GM23338 (cell line): ENCODE data around the gene ITPRID2. TPM values are rescaled to one million over a fixed set of nuclear protein-coding genes. Genes with fewer than 3 reads are reported as not detected.

ENCODE experiments used
- ATAC-seq: fragments of 200-7000 bp; cut with Tn5 transposase; 3 replicates; pipeline ENCODE4 v1.9.1; 2020
- DNase-seq: peaks from one replicate; pipeline ENCODE4 v3.0.0-alpha.2; 2015; ENCODE audit warnings: low spot score
- H2AFZ ChIP-seq: fragments of 200-600 bp; sonication (generic); 2 replicates; pipeline ENCODE4 v1.8.0; 2016; ENCODE audit warnings: antibody characterized with exemption, mild to moderate bottlenecking, moderate library complexity
- H3F3A ChIP-seq: fragments of 200-600 bp; sonication (generic); replicated peaks from 2 replicates; pipeline ENCODE4 v1.8.0; 2017; ENCODE audit warnings: antibody characterized with exemption, mixed run types, low read depth
- H3K27ac ChIP-seq: fragments of 200-600 bp; sonication (generic); 2 replicates; pipeline ENCODE4 v1.6.1; 2016; ENCODE audit warnings: low read depth
- H3K27me3 ChIP-seq: fragments of 200-600 bp; sonication (generic); 2 replicates; pipeline ENCODE4 v1.8.0; 2016; ENCODE audit warnings: mild to moderate bottlenecking, mixed run types, moderate library complexity; ENCODE audit not compliant: insufficient read depth
- H3K36me3 ChIP-seq: fragments of 200-600 bp; sonication (generic); 2 replicates; pipeline ENCODE4 v1.8.0; 2016; ENCODE audit warnings: mild to moderate bottlenecking; ENCODE audit not compliant: insufficient read depth
- H3K4me1 ChIP-seq: fragments of 200-600 bp; sonication (generic); 2 replicates; pipeline ENCODE4 v1.8.0; 2016; ENCODE audit warnings: mild to moderate bottlenecking, moderate library complexity; ENCODE audit not compliant: insufficient read depth
- H3K4me2 ChIP-seq: fragments of 200-600 bp; sonication (generic); 2 replicates; pipeline ENCODE4 v1.7.1; 2017; ENCODE audit warnings: mixed run types
- H3K4me3 ChIP-seq: fragments of 200-600 bp; sonication (generic); 2 replicates; pipeline ENCODE4 v1.6.1; 2016; ENCODE audit warnings: mixed run types
- H3K79me2 ChIP-seq: fragments of 200-600 bp; sonication (generic); replicated peaks from 2 replicates; pipeline ENCODE4 v1.8.0; 2017; ENCODE audit warnings: mild to moderate bottlenecking; ENCODE audit not compliant: insufficient read depth
- H3K9me2 ChIP-seq: fragments of 200-600 bp; sonication (generic); 2 replicates; pipeline ENCODE4 v1.8.0; 2017; ENCODE audit not compliant: insufficient read depth
- H4K20me1 ChIP-seq: fragments of 200-600 bp; sonication (generic); replicated peaks from 2 replicates; pipeline ENCODE4 v1.8.0; 2017; ENCODE audit warnings: mild to moderate bottlenecking; ENCODE audit not compliant: insufficient read depth
- H3K27ac Mint-ChIP-seq: 2 replicates; pipeline ENCODE4 v1.8.0; 2020; ENCODE audit warnings: inconsistent platforms, mild to moderate bottlenecking, moderate library complexity, mixed read lengths
- H3K27me3 Mint-ChIP-seq: 3 replicates; pipeline ENCODE4 v1.8.0; 2022; ENCODE audit warnings: low read depth, mild to moderate bottlenecking, moderate library complexity, mixed read lengths, inconsistent platforms; ENCODE audit not compliant: insufficient read depth, poor library complexity
- H3K36me3 Mint-ChIP-seq: 3 replicates; pipeline ENCODE4 v1.8.0; 2021; ENCODE audit warnings: low read depth, mild to moderate bottlenecking, inconsistent platforms, moderate library complexity, mixed read lengths
- H3K4me1 Mint-ChIP-seq: 3 replicates; pipeline ENCODE4 v1.8.0; 2020; ENCODE audit warnings: mild to moderate bottlenecking, inconsistent platforms, mixed read lengths
- H3K4me3 Mint-ChIP-seq: 3 replicates; pipeline ENCODE4 v1.8.0; 2021; ENCODE audit warnings: moderate library complexity, mild to moderate bottlenecking, inconsistent platforms, mixed read lengths
- H3K9me3 Mint-ChIP-seq: 3 replicates; pipeline ENCODE4 v1.8.0; 2020; ENCODE audit warnings: moderate library complexity, mild to moderate bottlenecking, inconsistent platforms, mixed read lengths
- EZH2phosphoT487 ChIP-seq: fragments of 200-600 bp; sonication (generic); IDR thresholded peaks from one replicate; pipeline ENCODE4 v1.8.1; 2018; ENCODE audit warnings: antibody characterized with exemption; ENCODE audit not compliant: unreplicated experiment
- NANOG ChIP-seq: IDR thresholded peaks from 2 replicates; pipeline ENCODE4 v1.6.1; 2016; ENCODE audit warnings: antibody characterized with exemption, borderline replicate concordance
- REST ChIP-seq: IDR thresholded peaks from one replicate; pipeline ENCODE4 v1.6.1; 2018; ENCODE audit warnings: antibody characterized with exemption; ENCODE audit not compliant: unreplicated experiment
- ZNF331 ChIP-seq: fragments of 250-450 bp; sonication (Bioruptor Pico); IDR thresholded peaks from 2 replicates; pipeline ENCODE4 v1.5.0; 2020; ENCODE audit warnings: low read depth, mild to moderate bottlenecking, moderate library complexity
- ZNF462 ChIP-seq: fragments of 250-450 bp; sonication (Bioruptor Pico); IDR thresholded peaks from 2 replicates; pipeline ENCODE4 v1.5.0; 2020; ENCODE audit warnings: mild to moderate bottlenecking, moderate library complexity
- polyA plus RNA-seq: library from polyadenylated mRNA; unstranded; fragments of >200 nt; fragmentation: Nextera tagmentation; extraction: Ambion mirVana; gene quantifications from 2 replicates; pipeline ENCODE4 v1.2.1, GENCODE V29; 2016
- total RNA-seq: library from RNA; depleted of rRNA; stranded (reverse); fragments of >200 nt; shearing (Covaris generic); gene quantifications from 2 replicates; pipeline ENCODE4 v1.2.3, GENCODE V29; 2014

Gene ITPRID2
- total and polyA plus RNA-seq, 2 experiments from 2014 or later, result 4.4 to 12.0 TPM

- TF ChIP-seq REST, result no peak
- TF ChIP-seq ZNF331 (CRISPR knock-in tag), result no peak
- no peak for TF ChIP-seq ZNF462 (CRISPR knock-in tag)
- no peak for TF ChIP-seq NANOG
- TF ChIP-seq EZH2phosphoT487, result no peak
Observed at GRCh38 chr2:181885096-181885495, 6.4 kb upstream of the ITPRID2 start (continued).

- Histone ChIP-seq H3K36me3 (no peaks in the 10 kb centered on the region), H4K20me1 (no peaks in the 10 kb centered on the region), H3K27ac (no peak overlapping the region), H3K27me3 (peaks cover 7% of the 10 kb centered on the region; the same call in 1 of the 2 replicates), H3K79me2 (no peaks in the 10 kb centered on the region), H3F3A (no peaks in the 10 kb centered on the region), H3K9me2 (no peaks in the 10 kb centered on the region), H2AFZ (no peak overlapping the region; the same call in 1 of the 2 replicates), H3K4me3 (no peak overlapping the region), H3K4me1 (0 out of 2 replicates have a peak, but pooled peaks cover 8% of the 10 kb centered on the region), H3K4me2 (no peak overlapping the region)
- ATAC-seq (no peak), DNase-seq (no peak)
- Mint-ChIP-seq H3K36me3 (no peaks in the 10 kb centered on the region), H3K4me3 (no peak overlapping the region), H3K27ac (no peak overlapping the region), H3K27me3 (no peaks in the 10 kb centered on the region), H3K4me1 (peaks cover 5% of the 10 kb centered on the region; the same call in 2 of the 3 replicates), H3K9me3 (no peaks in the 10 kb centered on the region)
- TF ChIP-seq ZNF331 (CRISPR knock-in tag), result no peak
Observed at GRCh38 chr2:181886192-181886591, 5.3 kb upstream of the ITPRID2 start.
